Measurements from ENCODE around the gene SQSTM1.

GRCh38 chr5:179804555-179804947 is 16.2 kb upstream of the SQSTM1 start:
- TF ChIP-seq CTCF (IDR thresholded peaks at IDR 0.05) (no peak), EZH2 (IDR thresholded peaks at IDR 0.05; ENCODE audit: borderline replicate concordance, insufficient read depth, low read depth, low read length, poor library complexity, severe bottlenecking) (no peak)

All from B cell (primary cell).